HepG2 (cell line): ENCODE measurements around the gene ZNF180. TPM values are rescaled to one million over a fixed set of nuclear protein-coding genes. Genes with fewer than 3 reads are reported as not detected.

Source experiments
- ARID3A ChIP-seq: IDR thresholded peaks from 2 replicates; pipeline ENCODE4 v1.6.1; 2012; ENCODE audit warnings: low read depth, low read length, improper control_type of control experiment
- ARNT2 ChIP-seq: sonication (generic); formaldehyde crosslinking; IDR thresholded peaks from 2 replicates; pipeline ENCODE4 v1.8.0; 2022; ENCODE audit warnings: mild to moderate bottlenecking, low read depth, missing genetic modification reagents, moderate library complexity
- CCDC6 ChIP-seq: sonication (generic); formaldehyde crosslinking; IDR thresholded peaks from 2 replicates; pipeline ENCODE4 v1.8.1; 2022; ENCODE audit warnings: mild to moderate bottlenecking, missing genetic modification reagents, moderate library complexity
- GMEB1 ChIP-seq: sonication (generic); formaldehyde crosslinking; IDR thresholded peaks from 2 replicates; pipeline ENCODE4 v1.5.1; 2020; ENCODE audit warnings: missing genetic modification reagents, mild to moderate bottlenecking, borderline replicate concordance
- IRF1 ChIP-seq: sonication (generic); formaldehyde crosslinking; IDR thresholded peaks from 2 replicates; pipeline ENCODE4 v1.4.0; 2020; ENCODE audit warnings: low read depth, mild to moderate bottlenecking, missing genetic modification reagents
- KMT2B ChIP-seq: IDR thresholded peaks from 2 replicates; pipeline ENCODE4 v1.6.1; 2016; ENCODE audit warnings: missing genetic modification reagents, missing compliant biosample characterization
- MAF1 ChIP-seq: sonication (generic); formaldehyde crosslinking; IDR thresholded peaks from 2 replicates; pipeline ENCODE4 v1.5.0; 2020; ENCODE audit warnings: missing genetic modification reagents, borderline replicate concordance
- MED1 ChIP-seq: sonication (generic); formaldehyde crosslinking; IDR thresholded peaks from 2 replicates; pipeline ENCODE4 v1.4.0; 2020; ENCODE audit warnings: missing genetic modification reagents
- MIER2 ChIP-seq: IDR thresholded peaks from 2 replicates; pipeline ENCODE4 v1.6.1; 2016; ENCODE audit warnings: missing biosample characterization, missing genetic modification reagents
- NFAT5 ChIP-seq: sonication (generic); formaldehyde crosslinking; IDR thresholded peaks from 2 replicates; pipeline ENCODE4 v1.4.0; 2020; ENCODE audit warnings: missing genetic modification reagents
- NFIB ChIP-seq: sonication (generic); formaldehyde crosslinking; IDR thresholded peaks from 2 replicates; pipeline ENCODE4 v1.9.0; 2021; ENCODE audit warnings: missing genetic modification reagents, mild to moderate bottlenecking, borderline replicate concordance
- NKX3-1 ChIP-seq: sonication (generic); formaldehyde crosslinking; IDR thresholded peaks from 2 replicates; pipeline ENCODE4 v1.5.0; 2020; ENCODE audit warnings: missing genetic modification reagents
- SRSF4 ChIP-seq: fragments of 200-400 bp; formaldehyde crosslinking; IDR thresholded peaks from one replicate; pipeline ENCODE4 v1.6.1; 2018; ENCODE audit warnings: mild to moderate bottlenecking, low read depth, low read length, moderate library complexity; ENCODE audit not compliant: poor library complexity, severe bottlenecking
- TRIM24 ChIP-seq: sonication (generic); formaldehyde crosslinking; IDR thresholded peaks from 2 replicates; pipeline ENCODE4 v1.8.0; 2022; ENCODE audit warnings: mild to moderate bottlenecking, missing genetic modification reagents
- ZNF20 ChIP-seq: sonication (generic); formaldehyde crosslinking; IDR thresholded peaks from 2 replicates; pipeline ENCODE4 v1.4.0; 2020; ENCODE audit warnings: mild to moderate bottlenecking, moderate library complexity, missing genetic modification reagents
- ZNF230 ChIP-seq: sonication (generic); formaldehyde crosslinking; IDR thresholded peaks from 2 replicates; pipeline ENCODE4 v1.4.0; 2020; ENCODE audit warnings: mild to moderate bottlenecking, missing genetic modification reagents
- ZNF253 ChIP-seq: sonication (generic); formaldehyde crosslinking; IDR thresholded peaks from 2 replicates; pipeline ENCODE4 v1.8.0; 2022; ENCODE audit warnings: mild to moderate bottlenecking, missing genetic modification reagents, borderline replicate concordance
- ZNF546 ChIP-seq: sonication (generic); formaldehyde crosslinking; conservative IDR thresholded peaks from 2 replicates; pipeline ENCODE4 v1.8.1; 2023; ENCODE audit warnings: mild to moderate bottlenecking, missing genetic modification reagents
- ZSCAN30 ChIP-seq: sonication (generic); formaldehyde crosslinking; IDR thresholded peaks from 2 replicates; pipeline ENCODE4 v1.5.0; 2020; ENCODE audit warnings: mild to moderate bottlenecking, missing genetic modification reagents
- polyA plus RNA-seq, 8 experiments: library from polyadenylated mRNA; depleted of rRNA in 3 of 8; stranded (reverse) in 7 of 8; unstranded in 1 of 8; fragments of >200 nt; fragmentation: Illumina TruSeq in 4 of 8; extraction: Trizol in 4 of 8; gene quantifications; 2 replicates each; pipeline versions ENCODE4 v1.2.1 to v1.2.3, GENCODE V29; 2011 to 2016; ENCODE audit warnings: low read depth in 4 of 8, missing spikeins in 1 of 8, mixed read lengths in 1 of 8; ENCODE audit not compliant: insufficient read depth in 1 of 8
- total RNA-seq, 5 experiments: library from RNA; depleted of rRNA; stranded (reverse); fragments of >200 nt; fragmentation: Illumina TruSeq; extraction: Trizol; gene quantifications; 2 replicates each; pipeline ENCODE4 v1.2.3, GENCODE V29; 2016; ENCODE audit warnings: low read depth in 1 of 5

Gene ZNF180
- total and polyA plus RNA-seq, 2 of the 13 experiments (the other 11 are each of a cell fraction or from before 2014, with no cell fraction given) = 0.92 to 9.3 TPM

GRCh38 chr19:44499962-44500949 lies at the start of gene ZNF180 (continued):
- TF ChIP-seq KMT2B (CRISPR knock-in tag) (peak; percentile 92), SRSF4 (no peak), ZNF230 (peak; percentile 83; the same call in 1 of the 2 replicates), ARNT2 (CRISPR knock-in tag) (no peak; the same call in 1 of the 2 replicates), TRIM24 (CRISPR knock-in tag) (no peak), MIER2 (CRISPR knock-in tag) (0 out of 2 replicates have a peak, but pooled peaks have one; percentile 39), NKX3-1 (CRISPR knock-in tag) (peak; percentile 56; the same call in 1 of the 2 replicates), ZNF20 (CRISPR knock-in tag) (peak; percentile 82; the same call in 1 of the 2 replicates), MED1 (CRISPR knock-in tag) (peak; percentile 43), CCDC6 (CRISPR knock-in tag) (peak; percentile 80; the same call in 1 of the 2 replicates), NFAT5 (CRISPR knock-in tag) (peak; percentile 75), NFIB (0 out of 2 replicates have a peak, but pooled peaks have one; percentile 63), ZSCAN30 (CRISPR knock-in tag) (no peak), GMEB1 (CRISPR knock-in tag) (peak; percentile 90), ARID3A (no peak), MAF1 (CRISPR knock-in tag) (peak; percentile 89; the same call in 1 of the 2 replicates), ZNF253 (no peak), IRF1 (CRISPR knock-in tag) (no peak), ZNF546 (CRISPR knock-in tag) (peak; percentile 94)
